NOMO-1 treated with dmso at 0.1 percent for 144 hours (cell line): ENCODE data around the gene CBX2.
A peak's percentile ranks its signal among the peaks of the same experiment; 100 is the strongest.

Experiments
- DNase-seq: peaks from one replicate; lab custom pipeline; 2025; ENCODE audit not compliant: unreplicated experiment; lab: John Stamatoyannopoulos, UW

Gene CBX2

DNA sequence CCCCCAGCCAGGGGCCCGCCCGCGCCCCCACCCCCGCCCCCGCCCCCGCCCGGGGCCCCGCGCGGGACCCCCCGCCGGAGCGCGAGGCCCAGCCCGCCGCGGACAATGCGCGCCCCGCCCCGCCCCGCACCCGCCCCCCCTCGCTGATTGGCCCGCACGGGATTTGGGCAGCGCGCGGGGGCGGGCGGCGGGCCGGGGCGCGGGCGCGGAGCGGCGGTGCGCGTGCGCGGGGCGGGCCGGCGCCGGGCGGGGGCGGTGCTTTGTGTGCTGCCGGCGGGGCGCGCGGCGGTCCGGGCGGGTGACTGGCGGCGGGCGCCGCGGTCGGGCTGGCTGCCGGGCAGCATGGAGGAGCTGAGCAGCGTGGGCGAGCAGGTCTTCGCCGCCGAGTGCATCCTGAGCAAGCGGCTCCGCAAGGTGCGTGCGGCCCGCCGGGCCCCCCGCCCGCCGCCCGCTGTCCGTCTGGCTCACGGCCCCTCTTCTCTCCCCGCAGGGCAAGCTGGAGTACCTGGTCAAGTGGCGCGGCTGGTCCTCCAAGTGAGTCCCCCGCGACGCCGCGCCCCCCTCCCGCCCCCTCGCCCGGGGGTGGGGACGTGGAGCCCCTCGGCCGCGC lies at the start of gene CBX2:
Gene CBX2 (plus strand): TSS at position 255 of the 610 bp plus-strand sequence. CDS start 88 bp downstream, at position 343.
- DNase-seq = peak; percentile 59

- DNase-seq = peak; percentile 65
These were observed 49.6 kb upstream of the CBX2 start for GRCh38 chr17:79728169-79728907.

GRCh38 chr17:79728908-79729471 lies 49.0 kb upstream of the CBX2 start:
- DNase-seq = no peak

GRCh38 chr17:79729761-79730160 lies 48.2 kb upstream of the CBX2 start:
- no peak for DNase-seq

GRCh38 chr17:79730437-79730768 lies 47.5 kb upstream of the CBX2 start:
- DNase-seq = no peak

DNA sequence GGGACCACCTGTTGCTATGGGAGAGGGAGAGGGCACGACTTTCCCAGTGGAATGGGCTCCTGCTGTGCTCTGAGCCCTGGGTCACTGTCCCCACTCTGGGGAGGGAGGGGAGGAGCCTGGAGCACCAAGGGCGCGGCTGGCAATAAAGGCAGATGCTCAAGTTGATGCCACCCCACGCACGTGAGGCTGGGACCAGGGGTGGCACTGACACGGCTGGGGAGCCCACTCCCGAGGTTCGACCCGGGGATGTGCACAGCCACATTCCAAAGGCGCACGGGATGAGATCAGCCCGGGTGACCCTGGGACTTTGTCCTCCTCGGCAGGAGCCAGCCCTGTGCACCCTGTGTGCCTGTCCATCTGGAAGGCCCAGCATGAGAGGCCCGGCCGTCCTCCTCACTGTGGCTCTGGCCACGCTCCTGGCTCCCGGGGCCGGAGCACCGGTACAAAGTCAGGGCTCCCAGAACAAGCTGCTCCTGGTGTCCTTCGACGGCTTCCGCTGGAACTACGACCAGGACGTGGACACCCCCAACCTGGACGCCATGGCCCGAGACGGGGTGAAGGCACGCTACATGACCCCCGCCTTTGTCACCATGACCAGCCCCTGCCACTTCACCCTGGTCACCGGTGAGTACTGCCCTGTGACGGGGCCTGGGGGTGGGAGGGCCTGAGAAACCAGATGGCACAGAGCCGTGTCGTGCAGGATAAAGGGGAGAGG lies 47.0 kb upstream of the CBX2 start, which contains the start of gene ENPP7:
Gene ENPP7 (plus strand): TSS at position 175 of the 715 bp plus-strand sequence. CDS start 197 bp downstream, at position 372.
- no peak for DNase-seq

DNA sequence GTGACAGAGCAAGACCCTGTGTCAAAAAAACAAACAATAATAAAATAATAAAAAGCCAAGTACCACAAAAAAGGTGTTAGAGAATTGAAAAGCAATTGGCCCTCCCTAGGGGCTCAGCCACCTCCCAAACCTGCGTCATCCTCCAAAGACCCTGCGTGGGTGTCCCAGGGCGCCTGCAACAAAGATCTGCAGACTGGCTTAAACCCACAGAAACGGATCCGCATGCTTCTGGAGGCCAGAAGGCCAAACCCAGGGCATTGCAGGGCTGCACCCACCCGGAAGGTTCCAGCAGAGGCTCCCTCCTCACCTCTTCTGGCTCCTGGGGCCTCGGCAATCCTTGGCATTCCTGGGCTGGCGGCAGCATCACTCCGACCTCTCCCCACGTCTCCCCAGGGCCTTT lies 45.7 kb upstream of the CBX2 start:
- no peak for DNase-seq

DNA sequence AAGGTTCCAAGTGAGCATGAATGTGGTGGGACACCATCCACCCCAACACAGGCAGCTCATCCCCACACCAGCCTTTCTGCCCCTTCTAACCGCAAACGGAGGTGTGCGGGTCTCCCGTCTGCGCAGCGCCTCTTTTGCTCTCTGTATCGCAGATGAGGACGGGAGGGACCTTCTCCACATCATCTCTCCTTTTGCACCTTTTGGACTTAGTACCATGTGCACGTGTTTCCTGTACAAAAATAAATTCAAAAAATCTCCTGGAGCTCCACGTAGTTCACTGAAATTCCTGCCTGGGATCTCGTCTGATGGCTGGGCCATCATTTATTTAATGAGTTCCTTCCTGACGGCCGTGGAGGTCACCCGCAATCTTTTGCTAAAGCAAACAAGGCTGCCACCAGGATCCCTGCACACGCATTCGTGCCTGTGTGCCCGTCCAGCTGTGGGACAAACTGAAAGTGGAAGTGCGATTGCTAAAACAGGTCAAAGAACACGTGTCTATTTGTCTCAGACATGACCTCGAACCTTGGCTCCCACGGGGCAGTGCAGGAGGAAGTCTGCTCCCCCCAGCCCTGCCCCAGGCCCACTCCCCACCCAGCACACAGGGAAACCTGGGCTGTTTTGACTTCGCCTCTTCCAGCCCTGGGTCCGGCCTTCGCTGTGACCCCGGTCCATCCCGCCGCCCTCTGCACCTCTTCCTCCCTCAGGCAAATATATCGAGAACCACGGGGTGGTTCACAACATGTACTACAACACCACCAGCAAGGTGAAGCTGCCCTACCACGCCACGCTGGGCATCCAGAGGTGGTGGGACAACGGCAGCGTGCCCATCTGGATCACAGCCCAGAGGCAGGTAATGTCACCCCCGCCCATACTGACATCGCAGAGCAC lies 44.9 kb upstream of the CBX2 start:
- no peak for DNase-seq

DNA sequence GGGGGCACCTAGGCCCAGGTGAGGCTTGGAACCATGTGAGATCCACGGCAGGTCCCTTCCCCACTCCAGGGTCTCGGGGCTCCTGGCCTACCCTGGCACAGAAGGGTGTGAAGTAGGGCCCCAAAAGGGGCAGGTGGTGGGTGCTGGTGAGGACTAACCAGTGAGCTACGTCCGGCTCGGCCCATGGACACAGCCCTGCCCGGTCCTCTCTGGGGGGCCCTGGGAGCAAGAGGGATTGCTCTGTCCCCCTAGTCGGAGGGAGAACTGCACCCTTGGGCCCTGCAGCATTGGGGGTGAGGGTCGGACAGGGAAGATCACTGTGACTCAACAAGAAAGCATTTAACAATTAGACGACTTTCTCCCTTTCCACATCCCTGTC lies 44.3 kb upstream of the CBX2 start:
- no peak for DNase-seq

- DNase-seq = no peak
These were observed 42.9 kb upstream of the CBX2 start for GRCh38 chr17:79735096-79735495.

DNA sequence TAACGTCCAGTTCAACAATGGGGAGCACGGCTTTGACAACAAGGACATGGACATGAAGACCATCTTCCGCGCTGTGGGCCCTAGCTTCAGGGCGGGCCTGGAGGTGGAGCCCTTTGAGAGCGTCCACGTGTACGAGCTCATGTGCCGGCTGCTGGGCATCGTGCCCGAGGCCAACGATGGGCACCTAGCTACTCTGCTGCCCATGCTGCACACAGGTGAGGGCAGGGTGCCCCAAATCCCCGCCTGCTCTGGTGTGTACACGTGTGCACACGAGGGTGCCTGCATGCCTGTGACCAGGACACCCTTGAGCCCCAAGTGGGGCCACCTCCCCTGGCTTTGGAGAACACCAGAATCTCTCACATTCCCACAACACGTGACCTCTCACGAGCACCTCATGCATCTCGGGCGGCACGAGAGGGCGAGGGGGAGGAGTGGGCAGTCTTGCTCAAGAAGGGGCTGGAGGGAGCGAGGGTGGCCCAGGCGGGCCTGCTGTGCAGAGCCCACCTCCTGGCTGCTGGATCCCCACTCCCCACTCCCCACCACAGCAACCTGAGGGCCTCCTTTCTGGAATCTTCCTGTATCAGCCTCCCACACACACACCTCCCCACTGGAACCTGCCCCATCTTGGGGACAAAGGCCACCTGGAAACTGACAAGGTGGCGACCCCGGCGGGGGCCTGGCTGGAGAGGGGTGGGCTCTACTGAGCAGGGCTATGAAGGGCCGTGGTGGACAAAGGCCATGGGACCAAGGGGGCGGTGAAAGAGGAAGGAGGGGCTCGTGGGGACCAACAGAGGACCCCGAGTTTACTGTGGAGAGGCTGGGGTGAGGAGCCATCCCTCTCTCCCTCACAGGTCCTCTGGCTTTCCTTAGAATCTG lies 40.7 kb upstream of the CBX2 start:
- no peak for DNase-seq

DNA sequence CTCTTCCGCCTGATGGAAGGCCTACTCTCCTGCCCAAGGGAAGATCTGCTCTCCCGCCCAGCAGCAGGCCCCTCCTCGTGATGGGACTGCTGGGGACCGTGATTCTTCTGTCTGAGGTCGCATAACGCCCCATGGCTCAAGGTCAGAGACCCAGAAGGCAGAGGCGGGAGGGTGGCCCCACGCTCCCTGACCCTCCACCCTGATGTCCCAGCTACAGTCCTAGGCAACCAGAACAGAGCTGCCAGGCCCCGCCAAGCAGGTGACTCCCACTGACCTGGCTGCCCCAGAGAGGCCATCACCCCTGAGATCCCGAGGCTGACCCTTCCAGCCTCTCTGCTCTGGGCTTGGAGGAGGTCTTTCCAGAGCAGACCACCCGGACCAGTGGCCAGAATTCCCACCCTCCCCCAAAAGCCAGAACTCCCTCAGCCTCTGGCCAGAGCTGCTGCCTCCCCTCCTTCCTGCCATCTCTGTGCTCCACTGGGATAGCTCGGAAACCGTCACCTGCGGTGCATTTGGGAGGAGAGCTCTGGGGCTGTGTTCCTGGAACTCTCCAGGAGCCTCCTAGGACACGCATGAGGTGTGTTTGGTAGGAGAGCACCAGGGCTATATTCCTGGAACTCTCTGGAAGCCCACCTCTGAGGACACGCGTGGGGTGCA lies 39.9 kb upstream of the CBX2 start:
- DNase-seq = no peak

DNA sequence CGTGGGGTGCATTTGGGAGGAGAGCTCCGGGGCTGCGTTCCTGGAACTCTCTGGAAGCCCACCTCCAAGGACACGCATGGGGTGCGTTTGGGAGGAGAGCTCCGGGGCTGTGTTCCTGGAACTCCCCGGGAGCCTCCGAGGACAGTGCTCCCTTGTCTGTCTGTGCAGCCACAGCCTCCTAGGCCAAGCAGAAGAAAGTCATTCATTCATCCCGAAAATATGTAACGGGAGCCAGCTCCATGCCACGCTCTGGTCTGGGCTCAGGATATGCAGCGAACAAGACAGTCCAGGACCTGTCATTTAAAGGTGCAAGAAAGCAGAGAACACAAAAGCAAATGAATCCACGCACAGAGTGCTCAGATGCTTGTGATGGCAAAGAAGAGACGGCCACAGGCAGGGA lies 39.3 kb upstream of the CBX2 start:
- DNase-seq = no peak

- no peak for DNase-seq
These were observed 38.5 kb upstream of the CBX2 start for GRCh38 chr17:79739148-79740062.

GRCh38 chr17:79740413-79740812 lies 37.5 kb upstream of the CBX2 start:
- no peak for DNase-seq

DNA sequence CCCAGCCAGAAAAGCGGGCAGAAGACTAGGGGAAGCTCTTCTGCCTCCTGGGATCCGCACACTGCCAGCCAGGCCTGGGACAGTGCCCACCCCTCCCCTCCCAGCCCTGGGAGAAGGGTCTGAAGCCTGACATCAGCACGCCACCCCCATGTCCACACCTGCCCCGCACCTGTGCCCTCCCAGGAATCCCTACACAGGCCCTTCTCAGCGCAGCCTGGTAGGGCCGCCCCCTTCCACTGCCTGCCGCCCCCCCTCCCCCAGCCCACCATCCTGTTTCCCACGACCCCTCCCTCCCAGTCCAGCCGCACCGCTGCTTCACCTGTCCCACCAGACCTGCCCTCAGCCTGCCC lies 36.6 kb upstream of the CBX2 start:
- DNase-seq = no peak

- DNase-seq = peak; percentile 17
These were observed 36.0 kb upstream of the CBX2 start for GRCh38 chr17:79741751-79742588.

- DNase-seq = no peak
These were observed 35.4 kb upstream of the CBX2 start for GRCh38 chr17:79742589-79742918.
